DOHH2 (cell line): ENCODE results near the gene TGFBR2.

Experiments used
- EZH2phosphoT487 ChIP-seq: fragments of 200-600 bp; sonication (generic); IDR thresholded peaks from 2 replicates; pipeline ENCODE4 v1.6.1; 2017; ENCODE audit warnings: borderline replicate concordance, mild to moderate bottlenecking, antibody characterized with exemption, low read length, moderate library complexity, mixed read lengths
- TF ChIP-seq, protein P1 (sequence below): fragments of 200-600 bp; sonication (generic); IDR thresholded peaks from one replicate; pipeline ENCODE4 v1.5.1; 2014; ENCODE audit warnings: antibody characterized with exemption, mild to moderate bottlenecking, low read depth, low read length; ENCODE audit not compliant: poor library complexity, severe bottlenecking

DNA sequence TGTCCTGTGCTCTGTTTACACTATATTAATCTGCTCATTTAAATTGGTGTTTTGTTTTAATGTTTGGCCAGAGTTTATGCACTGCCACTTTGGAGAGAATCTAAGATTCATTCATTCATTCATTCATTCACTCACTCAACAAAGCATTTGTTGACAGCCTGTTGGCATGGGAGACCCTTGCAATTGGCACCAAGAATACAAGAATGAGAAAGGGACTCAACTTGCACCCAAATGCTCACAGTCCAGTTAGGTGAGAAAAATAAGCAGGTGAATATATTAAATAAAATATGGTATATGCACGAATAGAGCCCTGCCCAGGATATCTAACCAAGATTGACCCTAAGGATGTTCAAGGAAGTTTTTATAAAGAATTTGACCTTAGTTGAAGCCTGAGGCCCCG lies 80.4 kb downstream of the TGFBR2 start:
- TF ChIP-seq, protein P1, sequence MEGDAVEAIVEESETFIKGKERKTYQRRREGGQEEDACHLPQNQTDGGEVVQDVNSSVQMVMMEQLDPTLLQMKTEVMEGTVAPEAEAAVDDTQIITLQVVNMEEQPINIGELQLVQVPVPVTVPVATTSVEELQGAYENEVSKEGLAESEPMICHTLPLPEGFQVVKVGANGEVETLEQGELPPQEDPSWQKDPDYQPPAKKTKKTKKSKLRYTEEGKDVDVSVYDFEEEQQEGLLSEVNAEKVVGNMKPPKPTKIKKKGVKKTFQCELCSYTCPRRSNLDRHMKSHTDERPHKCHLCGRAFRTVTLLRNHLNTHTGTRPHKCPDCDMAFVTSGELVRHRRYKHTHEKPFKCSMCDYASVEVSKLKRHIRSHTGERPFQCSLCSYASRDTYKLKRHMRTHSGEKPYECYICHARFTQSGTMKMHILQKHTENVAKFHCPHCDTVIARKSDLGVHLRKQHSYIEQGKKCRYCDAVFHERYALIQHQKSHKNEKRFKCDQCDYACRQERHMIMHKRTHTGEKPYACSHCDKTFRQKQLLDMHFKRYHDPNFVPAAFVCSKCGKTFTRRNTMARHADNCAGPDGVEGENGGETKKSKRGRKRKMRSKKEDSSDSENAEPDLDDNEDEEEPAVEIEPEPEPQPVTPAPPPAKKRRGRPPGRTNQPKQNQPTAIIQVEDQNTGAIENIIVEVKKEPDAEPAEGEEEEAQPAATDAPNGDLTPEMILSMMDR, result no peak
- no peak for TF ChIP-seq EZH2phosphoT487
